ENCODE measurements around the gene MICALL2. TPM values are rescaled to one million over a fixed set of nuclear protein-coding genes. Genes with fewer than 3 reads are reported as not detected.

The MICALL2 gene
- total RNA-seq, 1 experiment from 2014 or later, result 15.7 TPM

DNA sequence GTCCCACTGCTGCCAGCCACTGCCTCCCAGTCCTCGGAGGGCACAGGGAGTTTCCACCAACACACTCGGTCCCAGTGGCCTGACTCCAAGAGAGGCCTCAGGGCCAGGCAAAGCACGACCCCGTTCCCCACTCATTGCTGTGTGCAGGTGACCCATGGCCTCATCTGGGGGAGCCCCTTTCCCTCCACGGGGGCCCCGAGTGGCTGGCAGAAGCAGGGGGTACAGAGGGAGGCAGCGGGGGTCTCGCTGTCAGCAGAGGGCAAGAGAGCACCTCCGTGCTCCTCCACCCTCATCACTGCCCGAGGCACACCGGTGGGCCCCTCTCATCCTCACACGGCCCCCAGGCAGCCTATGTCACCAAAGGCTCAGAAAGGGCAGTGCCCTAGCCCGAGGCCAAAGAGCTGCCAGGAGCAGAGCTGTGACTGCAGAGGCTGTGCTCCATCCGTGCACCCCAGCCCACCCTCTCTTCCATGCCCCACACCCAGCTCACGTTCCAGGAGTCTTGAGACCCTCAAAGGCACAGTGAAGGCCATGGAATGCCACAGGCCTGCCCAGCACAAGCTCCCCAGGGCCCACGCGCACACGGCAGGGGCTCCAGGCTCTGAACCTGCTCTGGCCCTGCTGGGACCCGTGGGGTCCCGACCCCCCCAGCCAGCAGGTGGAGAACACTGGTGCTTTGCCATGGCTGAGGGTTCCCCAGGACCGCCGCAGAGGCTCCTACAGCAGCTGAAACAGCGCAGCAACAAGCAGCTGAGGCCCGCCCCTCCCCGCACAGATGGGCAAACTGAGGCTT, 25.9 kb downstream of the MICALL2 start:
- no peak for ATAC-seq
- Mint-ChIP-seq H3K27ac (no peak overlapping the region), H3K36me3 (no peaks in the 10 kb centered on the region), H3K27me3 (ENCODE audit: low read depth) (no peaks in the 10 kb centered on the region; the same call in 1 of the 2 replicates), H3K4me1 (no peaks in the 10 kb centered on the region; the same call in 1 of the 2 replicates), H3K9me3 (no peaks in the 10 kb centered on the region), H3K4me3 (no peak overlapping the region)
- ChIA-PET POLR2A (no interaction called here), CTCF (interaction anchor here (1.0 to 3.3 kb wide), 30 partner anchors 9 to 373 kb away, joined by 3 to 28 read pairs (median 8); partner anchors contain the start of gene MICALL2)
- no peak for TF ChIP-seq CREM (CRISPR knock-in tag; IDR thresholded peaks at IDR 0.05)
- no peak for TF ChIP-seq CBFB (CRISPR knock-in tag; IDR thresholded peaks at IDR 0.05; ENCODE audit: low read depth)
- no peak for TF ChIP-seq ETV6 (CRISPR knock-in tag; IDR thresholded peaks at IDR 0.05)
- TF ChIP-seq ZNF232 (CRISPR knock-in tag; IDR thresholded peaks at IDR 0.05), result no peak
- TF ChIP-seq TCF7 (CRISPR knock-in tag; IDR thresholded peaks at IDR 0.05; ENCODE audit: low read depth), result no peak
- DNase-seq (ENCODE audit: low spot score), result no peak

DNA sequence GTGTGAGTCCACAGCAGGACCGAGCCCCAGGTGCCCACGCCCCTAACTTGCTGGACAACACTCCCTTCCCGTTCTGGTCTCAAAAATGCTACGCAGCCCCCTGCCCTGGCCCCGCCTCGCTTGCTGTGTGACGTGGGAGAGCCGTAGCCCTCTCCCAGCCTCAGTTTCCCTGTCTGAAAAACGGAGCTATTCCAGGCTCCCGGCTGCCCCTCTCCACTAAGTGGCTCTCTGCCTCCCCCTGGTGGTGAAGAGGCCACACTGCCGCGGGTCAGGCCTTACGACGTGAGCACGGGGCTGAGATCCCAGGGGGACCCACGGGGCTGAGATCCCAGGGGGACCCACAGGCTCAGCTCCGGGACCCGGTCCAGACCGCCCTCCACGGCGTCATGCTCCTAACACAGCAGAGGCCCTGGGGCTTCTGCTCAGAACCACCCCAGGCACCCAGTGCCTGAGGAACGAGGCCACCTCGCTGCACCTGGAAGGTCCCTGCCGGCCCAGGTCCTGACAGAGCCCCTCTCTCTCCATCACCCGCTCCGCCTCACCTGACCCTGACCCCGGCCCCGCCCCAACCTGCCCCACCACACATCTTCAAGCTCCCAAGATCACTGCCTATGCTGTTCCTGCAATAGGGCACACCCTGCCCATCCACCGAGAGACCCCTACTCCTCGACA, 26.7 kb downstream of the MICALL2 start:
- Mint-ChIP-seq H3K27me3 (ENCODE audit: low read depth) (no peaks in the 10 kb centered on the region; the same call in 1 of the 2 replicates), H3K36me3 (no peaks in the 10 kb centered on the region), H3K27ac (no peak overlapping the region), H3K4me3 (no peak overlapping the region), H3K4me1 (no peaks in the 10 kb centered on the region; the same call in 1 of the 2 replicates), H3K9me3 (no peaks in the 10 kb centered on the region)
- ChIA-PET CTCF (interaction anchor here (0.5 to 3.3 kb wide), 55 partner anchors 9 to 372 kb away, joined by 3 to 28 read pairs (median 5); partner anchors contain the start of gene MICALL2), POLR2A (no interaction called here)
- peak; percentile 82 for ATAC-seq
- DNase-seq (ENCODE audit: low spot score), result peak; percentile 89
- TF ChIP-seq, protein P1, sequence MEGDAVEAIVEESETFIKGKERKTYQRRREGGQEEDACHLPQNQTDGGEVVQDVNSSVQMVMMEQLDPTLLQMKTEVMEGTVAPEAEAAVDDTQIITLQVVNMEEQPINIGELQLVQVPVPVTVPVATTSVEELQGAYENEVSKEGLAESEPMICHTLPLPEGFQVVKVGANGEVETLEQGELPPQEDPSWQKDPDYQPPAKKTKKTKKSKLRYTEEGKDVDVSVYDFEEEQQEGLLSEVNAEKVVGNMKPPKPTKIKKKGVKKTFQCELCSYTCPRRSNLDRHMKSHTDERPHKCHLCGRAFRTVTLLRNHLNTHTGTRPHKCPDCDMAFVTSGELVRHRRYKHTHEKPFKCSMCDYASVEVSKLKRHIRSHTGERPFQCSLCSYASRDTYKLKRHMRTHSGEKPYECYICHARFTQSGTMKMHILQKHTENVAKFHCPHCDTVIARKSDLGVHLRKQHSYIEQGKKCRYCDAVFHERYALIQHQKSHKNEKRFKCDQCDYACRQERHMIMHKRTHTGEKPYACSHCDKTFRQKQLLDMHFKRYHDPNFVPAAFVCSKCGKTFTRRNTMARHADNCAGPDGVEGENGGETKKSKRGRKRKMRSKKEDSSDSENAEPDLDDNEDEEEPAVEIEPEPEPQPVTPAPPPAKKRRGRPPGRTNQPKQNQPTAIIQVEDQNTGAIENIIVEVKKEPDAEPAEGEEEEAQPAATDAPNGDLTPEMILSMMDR (IDR thresholded peaks at IDR 0.05), result peak; percentile 95
- TF ChIP-seq ZNF317 (CRISPR knock-in tag; IDR thresholded peaks at IDR 0.05; ENCODE audit: borderline replicate concordance, low read depth) (no peak), NR3C1 (CRISPR knock-in tag; conservative IDR thresholded peaks at IDR 0.05; ENCODE audit: low read depth) (no peak)
- TF ChIP-seq, protein P2, sequence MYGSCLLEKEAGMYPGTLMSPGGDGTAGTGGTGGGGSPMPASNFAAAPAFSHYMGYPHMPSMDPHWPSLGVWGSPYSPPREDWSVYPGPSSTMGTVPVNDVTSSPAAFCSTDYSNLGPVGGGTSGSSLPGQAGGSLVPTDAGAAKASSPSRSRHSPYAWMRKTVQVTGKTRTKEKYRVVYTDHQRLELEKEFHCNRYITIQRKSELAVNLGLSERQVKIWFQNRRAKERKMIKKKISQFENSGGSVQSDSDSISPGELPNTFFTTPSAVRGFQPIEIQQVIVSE (CRISPR knock-in tag; IDR thresholded peaks at IDR 0.05; ENCODE audit: borderline replicate concordance), result no peak
- TF ChIP-seq, protein P3, sequence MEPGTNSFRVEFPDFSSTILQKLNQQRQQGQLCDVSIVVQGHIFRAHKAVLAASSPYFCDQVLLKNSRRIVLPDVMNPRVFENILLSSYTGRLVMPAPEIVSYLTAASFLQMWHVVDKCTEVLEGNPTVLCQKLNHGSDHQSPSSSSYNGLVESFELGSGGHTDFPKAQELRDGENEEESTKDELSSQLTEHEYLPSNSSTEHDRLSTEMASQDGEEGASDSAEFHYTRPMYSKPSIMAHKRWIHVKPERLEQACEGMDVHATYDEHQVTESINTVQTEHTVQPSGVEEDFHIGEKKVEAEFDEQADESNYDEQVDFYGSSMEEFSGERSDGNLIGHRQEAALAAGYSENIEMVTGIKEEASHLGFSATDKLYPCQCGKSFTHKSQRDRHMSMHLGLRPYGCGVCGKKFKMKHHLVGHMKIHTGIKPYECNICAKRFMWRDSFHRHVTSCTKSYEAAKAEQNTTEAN (CRISPR knock-in tag; IDR thresholded peaks at IDR 0.05), result no peak
- TF ChIP-seq, protein P4, sequence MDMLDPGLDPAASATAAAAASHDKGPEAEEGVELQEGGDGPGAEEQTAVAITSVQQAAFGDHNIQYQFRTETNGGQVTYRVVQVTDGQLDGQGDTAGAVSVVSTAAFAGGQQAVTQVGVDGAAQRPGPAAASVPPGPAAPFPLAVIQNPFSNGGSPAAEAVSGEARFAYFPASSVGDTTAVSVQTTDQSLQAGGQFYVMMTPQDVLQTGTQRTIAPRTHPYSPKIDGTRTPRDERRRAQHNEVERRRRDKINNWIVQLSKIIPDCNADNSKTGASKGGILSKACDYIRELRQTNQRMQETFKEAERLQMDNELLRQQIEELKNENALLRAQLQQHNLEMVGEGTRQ (CRISPR knock-in tag; IDR thresholded peaks at IDR 0.05), result no peak
- TF ChIP-seq, protein P5, sequence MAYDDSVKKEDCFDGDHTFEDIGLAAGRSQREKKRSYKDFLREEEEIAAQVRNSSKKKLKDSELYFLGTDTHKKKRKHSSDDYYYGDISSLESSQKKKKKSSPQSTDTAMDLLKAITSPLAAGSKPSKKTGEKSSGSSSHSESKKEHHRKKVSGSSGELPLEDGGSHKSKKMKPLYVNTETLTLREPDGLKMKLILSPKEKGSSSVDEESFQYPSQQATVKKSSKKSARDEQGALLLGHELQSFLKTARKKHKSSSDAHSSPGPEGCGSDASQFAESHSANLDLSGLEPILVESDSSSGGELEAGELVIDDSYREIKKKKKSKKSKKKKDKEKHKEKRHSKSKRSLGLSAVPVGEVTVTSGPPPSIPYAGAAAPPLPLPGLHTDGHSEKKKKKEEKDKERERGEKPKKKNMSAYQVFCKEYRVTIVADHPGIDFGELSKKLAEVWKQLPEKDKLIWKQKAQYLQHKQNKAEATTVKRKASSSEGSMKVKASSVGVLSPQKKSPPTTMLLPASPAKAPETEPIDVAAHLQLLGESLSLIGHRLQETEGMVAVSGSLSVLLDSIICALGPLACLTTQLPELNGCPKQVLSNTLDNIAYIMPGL (CRISPR knock-in tag; IDR thresholded peaks at IDR 0.05), result no peak
